GM21528 (cell line): ENCODE data around the gene CD300LG.

Experiments
- ATAC-seq: cut with Tn5 transposase; IDR thresholded peaks from one replicate; pipeline ENCODE4 v1.9.1; 2021; ENCODE audit warnings: mild to moderate bottlenecking, moderate library complexity; ENCODE audit not compliant: unreplicated experiment, low FRiP score

Gene CD300LG

DNA sequence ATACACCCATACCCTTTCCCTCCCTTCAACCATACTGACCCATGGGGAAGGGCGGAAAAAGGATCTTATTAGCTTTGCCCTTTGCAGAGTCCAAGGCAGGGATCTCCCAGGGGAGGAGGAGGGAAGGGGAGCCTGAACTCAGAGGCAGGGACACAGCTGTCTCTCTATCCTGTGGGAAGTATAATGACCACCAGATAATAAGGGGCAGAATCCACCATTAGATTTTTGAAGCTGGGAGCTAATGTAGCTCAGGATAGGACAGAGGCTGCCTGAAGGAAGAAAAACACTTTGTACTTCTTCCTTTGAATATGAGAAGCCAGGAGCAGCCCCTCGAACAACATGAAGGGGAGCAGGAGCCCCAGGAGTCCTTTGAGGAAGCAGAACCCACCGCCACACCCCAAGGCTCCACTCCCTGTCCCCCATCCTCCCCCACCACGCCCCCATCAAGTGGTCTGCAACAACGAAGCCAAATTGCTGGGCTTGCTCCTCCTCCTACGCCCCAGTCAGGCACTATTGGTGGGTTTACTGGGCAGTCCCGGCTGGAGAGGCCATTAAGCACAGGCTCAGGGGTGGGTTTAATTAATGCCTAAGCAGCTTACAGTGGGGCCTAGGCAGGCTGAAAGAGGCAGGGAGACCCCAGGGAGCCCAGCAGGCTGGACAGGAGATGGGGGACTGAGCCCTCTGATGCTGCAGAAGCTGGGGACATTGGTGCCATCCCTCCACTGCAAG lies 55.0 kb downstream of the CD300LG start:
- no peak for ATAC-seq

DNA sequence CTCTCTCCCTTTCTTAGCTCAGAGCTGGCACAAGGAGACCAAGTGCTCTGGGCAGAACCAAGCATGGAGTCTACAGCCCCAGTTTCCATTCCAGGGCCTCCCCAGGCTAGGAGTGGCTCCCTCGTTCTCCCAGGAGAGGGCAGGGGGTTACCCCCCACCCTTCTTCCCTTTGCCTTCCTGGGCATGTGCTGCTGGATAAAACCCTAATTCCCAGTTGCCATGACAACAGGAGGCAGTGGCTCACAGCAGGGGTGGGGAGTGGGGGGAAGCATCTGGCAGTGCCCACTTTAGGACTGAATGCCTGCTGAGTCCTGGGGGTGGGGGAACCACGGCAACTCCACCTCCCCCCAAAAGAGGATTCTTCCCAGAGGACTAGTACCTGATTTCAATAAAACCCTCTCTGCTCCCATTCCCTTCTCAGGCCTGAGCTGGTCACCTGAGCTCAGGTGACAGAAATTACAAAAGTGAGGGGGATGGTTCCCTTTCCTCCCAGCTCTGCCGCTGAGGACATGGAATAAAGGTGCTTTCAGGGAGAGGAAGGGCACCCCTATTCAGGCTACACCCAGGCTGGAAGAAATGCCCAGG lies 58.5 kb downstream of the CD300LG start:
- ATAC-seq: no peak

DNA sequence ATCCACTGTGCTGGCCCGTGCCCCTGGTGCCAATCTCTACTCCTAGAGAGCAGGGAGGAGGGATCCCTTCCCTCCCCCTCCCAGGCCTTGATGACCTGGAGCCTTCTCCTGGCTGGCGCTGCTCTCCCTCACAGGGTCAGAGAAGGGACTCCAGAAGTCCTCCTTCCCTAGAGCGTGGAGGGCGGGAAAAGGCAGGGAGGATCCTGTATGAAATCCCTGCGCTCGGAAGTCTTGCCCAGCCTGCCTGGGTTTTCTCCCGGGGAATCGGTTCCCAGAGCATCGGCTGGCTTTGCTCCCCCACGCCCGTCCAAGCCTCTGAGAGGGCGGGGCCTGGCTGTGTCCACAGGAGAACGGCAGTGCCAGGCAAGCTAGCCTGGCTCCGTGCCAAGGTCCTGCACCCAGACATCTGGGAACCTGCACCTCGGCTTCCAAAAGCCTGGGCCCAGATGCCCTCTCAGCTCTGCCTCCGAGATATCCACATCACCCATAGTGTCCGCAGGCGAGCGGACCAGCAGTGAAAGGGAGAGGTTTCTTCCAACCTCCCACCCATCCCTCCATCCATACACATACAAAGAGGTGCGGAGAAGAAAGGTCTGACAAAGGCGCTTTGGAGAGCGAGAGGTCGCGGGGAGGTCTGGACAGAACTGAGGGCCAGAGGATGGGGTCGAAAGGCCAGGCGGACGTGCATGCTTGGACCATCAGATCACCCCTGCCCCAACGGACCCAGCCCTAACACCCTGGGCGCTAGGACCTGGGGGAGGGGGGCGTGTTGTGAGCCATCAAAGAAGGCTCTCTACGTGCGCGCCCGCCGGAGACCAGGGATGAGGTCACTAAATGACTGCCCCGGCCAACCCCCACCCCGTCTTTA lies 59.2 kb downstream of the CD300LG start:
- no peak for ATAC-seq

DNA sequence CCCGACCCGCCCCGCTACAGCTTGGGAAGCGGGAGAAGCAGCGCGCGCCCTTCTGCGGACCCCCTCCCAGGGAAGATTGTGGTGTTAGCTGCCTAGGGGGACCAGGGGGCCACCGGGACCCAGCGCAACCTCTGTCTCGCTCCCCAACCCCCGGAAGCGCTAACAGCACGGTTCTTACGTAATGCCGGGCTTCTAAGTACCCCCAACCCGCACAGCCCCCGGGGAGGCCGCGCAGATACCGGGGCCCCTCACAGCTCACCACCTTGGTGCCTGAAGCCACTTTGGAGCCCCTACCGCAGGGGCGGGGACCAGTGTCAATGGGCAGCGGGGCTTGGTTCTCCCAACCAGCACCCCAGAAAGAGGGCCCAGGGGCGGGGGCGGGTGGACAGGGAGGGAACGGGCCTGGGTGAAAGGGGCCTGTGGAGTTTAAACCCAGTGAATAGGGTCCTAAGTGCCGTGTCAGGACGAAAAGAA lies 60.0 kb downstream of the CD300LG start:
- no peak for ATAC-seq

DNA sequence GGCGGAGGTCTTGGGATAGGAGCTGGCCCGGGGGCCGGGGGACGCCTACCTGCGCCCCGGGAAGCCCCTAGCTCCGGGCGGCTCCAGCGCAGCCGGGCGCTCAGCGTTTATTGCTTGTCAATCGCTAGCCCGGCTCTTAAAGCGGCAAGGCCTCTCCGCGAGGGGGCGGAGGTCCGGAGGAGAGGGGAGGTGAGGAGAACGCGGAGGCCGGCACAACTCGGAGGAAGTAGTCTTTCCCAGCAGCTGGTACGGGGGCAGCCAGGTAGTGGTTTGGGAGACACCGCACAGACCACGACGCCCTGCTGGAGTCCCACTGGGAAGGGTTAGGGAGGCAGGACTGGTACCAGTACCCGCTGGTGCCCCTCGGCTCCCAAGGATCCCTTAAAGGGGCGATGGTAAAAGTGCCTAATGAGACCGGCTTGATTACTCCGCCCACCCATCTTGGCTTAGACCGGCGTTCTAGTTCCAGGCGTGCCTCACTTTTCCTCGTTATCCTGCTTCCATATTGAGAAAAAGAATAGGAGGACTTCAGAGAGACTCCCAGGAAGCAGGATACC lies 60.5 kb downstream of the CD300LG start, which contains the start of gene MPP2:
Gene MPP2, minus strand, starts transcription at position 112 of the 557 bp plus-strand sequence. CDS start 3,076 bp downstream, outside the sequence.
- ATAC-seq: no peak

DNA sequence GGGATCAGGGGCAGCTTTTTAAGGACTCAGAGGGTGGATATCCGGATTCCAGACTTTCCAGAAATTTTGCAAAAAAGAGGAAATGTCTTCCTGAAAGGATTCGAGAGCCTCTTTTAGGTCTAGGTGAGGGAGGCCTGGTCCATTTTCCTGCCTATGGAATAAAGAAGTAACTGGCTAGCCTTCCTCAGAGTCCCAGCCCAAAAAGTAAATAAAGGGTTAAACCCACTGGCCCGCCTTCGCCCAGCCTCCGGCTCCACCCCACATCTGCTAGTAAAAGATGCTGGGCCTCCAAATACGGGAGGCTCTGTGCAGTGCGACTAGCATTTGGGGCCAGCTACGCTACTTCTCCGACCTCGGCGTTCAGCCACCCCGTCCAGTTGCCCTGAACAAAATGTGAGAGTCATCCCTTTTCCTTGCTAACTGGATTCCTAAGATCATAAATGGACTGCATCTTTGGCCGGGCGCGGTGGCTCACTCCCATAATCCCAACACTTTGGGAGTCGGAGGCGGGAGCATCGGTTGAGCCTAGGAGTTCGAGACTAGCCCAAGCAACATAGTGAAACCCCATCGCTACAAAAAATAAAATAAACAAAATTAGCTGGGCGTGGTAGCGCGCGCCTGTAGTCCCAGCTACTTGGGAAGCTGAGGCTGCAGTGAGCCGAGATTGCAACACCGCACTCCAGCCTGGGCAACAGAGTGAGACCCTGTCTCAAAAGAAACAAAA lies 61.2 kb downstream of the CD300LG start:
- no peak for ATAC-seq

DNA sequence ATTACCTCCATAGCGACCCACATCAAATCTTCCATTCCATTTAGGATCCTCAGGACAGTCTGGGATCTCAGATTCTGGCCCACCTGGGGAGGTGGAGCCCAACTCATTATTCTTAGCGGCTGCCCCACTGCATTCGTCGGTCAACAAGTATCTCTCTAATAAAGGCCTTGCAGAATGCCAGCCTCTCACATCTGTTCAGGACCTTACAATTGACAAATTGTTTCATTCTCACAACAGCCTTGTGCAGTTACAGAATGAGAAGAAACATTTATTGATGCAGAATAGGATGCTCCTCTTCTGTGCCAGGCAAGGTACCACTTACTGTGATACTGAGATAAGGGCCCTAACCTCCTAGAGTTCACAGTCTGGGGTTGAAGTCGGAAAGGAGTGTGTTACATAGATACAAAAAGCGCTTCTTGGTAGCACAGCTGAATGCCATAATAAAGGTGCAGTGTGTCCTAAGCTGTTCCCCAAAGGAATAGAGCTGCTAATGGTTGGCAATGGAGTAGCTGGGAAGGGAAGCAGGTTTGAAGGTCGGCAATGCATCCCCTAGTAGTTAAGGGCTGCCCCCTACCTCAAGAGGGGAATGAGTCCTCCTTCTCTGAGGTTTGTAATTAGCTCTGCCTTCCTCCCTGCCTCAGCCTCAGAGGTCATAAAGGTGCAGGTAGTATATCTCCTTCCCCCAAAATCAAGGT lies 62.7 kb downstream of the CD300LG start:
- ATAC-seq: no peak

DNA sequence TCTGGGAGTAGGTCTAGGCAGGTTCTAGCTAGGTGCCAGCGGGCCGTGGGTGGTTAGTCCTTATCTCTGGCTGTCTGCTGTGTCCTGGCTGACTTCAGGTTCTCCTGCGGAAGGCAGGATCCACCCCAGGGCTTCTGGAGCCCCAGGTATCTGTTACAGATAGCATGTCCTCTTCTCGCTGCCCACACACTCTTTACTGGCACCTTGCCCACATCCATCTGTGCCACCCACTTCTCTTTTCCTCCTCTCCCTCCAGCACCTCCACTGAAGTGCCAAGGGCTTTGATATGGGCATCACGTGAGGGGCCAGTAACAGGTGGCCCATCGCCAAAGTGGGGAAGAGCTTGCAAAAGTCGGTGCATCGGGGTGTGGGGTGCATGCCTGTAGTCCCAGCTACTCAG lies 64.9 kb downstream of the CD300LG start:
- ATAC-seq: no peak

DNA sequence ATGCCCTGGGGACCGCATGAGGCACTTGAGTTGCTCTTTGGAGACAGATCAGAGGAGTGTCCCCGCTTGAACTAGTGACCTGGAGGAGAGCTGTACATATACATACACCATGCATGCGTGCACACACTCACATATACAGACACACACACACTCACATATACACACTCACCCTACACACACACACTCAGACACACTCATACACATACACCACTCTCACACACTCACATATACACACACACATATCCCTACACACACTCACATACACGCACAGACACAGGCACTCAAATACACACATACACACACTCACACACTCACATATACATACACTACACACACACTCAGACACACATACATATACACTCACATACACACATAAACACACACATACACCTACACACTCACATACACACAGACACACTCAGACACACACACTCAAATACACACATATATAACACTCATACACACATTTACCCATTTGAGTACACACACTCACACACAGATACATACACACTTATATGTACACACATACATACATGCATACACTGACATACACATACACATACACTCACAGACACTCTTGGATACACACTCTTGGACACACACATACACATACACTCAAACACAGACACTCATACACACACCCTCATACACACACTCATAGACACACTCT lies 65.8 kb downstream of the CD300LG start:
- ATAC-seq: no peak
